Activated naive CD4-positive, alpha-beta T cell treated with anti-CD3 and anti-CD28 coated beads for 36 hours (primary cell): ENCODE data around the gene GRK1. TPM values are rescaled to one million over a fixed set of nuclear protein-coding genes. Genes with fewer than 3 reads are reported as not detected.
A peak's percentile ranks its signal among the peaks of the same experiment; 100 is the strongest.
"Not testable (repeated sequence)": the region's sequence is repeated elsewhere in the genome, so short reads cannot be mapped to it uniquely, and the experiment has no call there.

ENCODE experiments used
- CTCF ChIA-PET: fragments of 350-600 bp; sonication (Branson Sonifier 250); formaldehyde crosslinking; loops from one replicate; lab custom pipeline; 2021; ENCODE audit warnings: antibody characterized with exemption; lab: Charles Lee
- DNase-seq: peaks from one replicate; pipeline ENCODE4 v3.0.0-alpha.2; 2020
- H3K27ac Mint-ChIP-seq: one replicate; pipeline ENCODE4 v1.8.0; 2021; ENCODE audit warnings: mild to moderate bottlenecking, mixed read lengths
- H3K27me3 Mint-ChIP-seq: one replicate; pipeline ENCODE4 v1.8.0; 2021; ENCODE audit warnings: low read depth, mixed read lengths
- H3K36me3 Mint-ChIP-seq: one replicate; pipeline ENCODE4 v1.8.0; 2021; ENCODE audit warnings: low read depth, mixed read lengths
- H3K4me1 Mint-ChIP-seq: one replicate; pipeline ENCODE4 v1.8.0; 2021; ENCODE audit warnings: low read depth, mixed read lengths
- H3K4me3 Mint-ChIP-seq: one replicate; pipeline ENCODE4 v1.8.0; 2021; ENCODE audit warnings: mild to moderate bottlenecking, moderate library complexity, mixed read lengths
- H3K9me3 Mint-ChIP-seq: one replicate; pipeline ENCODE4 v1.8.0; 2021; ENCODE audit warnings: mixed read lengths
- intact Hi-C: fragments of 100-400 bp; cut with micrococcal nuclease; formaldehyde crosslinking; loops from one replicate; pipeline ENCODE4 v1.15.1; 2023
- total RNA-seq, 2 experiments: library from RNA; stranded (reverse); gene quantifications; one replicate each; pipeline ENCODE4 v1.2.3, GENCODE V29; 2021

GRK1 gene
- total RNA-seq, 2 experiments from 2014 or later: 0.10 TPM; not detected in 1

DNA sequence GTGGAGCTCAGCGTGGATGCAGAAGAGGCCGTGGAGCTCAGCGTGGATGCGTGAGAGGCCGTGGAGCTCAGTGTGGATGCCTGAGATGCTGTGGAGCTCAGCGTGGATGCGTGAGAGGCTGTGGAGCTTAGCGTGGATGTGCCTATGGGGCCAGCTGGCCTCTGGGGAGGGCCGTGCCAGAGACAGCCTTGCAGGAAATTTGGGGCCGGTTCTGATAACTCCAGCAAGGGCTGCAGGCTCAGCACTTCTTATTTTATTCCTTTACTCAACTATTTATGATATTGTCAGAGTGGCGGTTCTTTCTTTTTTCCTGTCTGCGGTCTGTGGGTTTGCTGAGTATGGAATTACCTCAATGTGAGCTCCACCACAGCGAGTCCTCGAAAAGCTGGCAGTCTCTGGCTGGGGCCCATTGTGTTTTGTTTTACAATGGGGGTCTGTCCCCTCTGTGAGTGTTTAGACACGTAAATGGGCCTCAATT lies 74.2 kb downstream of the GRK1 start:
- peaks cover 29% of the 10 kb centered on the region for H3K4me1 Mint-ChIP-seq
- intact Hi-C loops: no loop called here
- H3K27ac Mint-ChIP-seq: no peak overlapping the region
- H3K9me3 Mint-ChIP-seq: no peaks in the 10 kb centered on the region
- CTCF ChIA-PET: interaction anchor here (0.6 to 1.3 kb wide), 7 partner anchors 9 to 553 kb away, joined by 3 to 5 read pairs (median 3); no protein-coding TSS in a partner anchor
- H3K27me3 Mint-ChIP-seq: peaks cover 29% of the 10 kb centered on the region
- H3K36me3 Mint-ChIP-seq: no peaks in the 10 kb centered on the region
- no peak overlapping the region for H3K4me3 Mint-ChIP-seq
- DNase-seq: peak; percentile 37

DNA sequence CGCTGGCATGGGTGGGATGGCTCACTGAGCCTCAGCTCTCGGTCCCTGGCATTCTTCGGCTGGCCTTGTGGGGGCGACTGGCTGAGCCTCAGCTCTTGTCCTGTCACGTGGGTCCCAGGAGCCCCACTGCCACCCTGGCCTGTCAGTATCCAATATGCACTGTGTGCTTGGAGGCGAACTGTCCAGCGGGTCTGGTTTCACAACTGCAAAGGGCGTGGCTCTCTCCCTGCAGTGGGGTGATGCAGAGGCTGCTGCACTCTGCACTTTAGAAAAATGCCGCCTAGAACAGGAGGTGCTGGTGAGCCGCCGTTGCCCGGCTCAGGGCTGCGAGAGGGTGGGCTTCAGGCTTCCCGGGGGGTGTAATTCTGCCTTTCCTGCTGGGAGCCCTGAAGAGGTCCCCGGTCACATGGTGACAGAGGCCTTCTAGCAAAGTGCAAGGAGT lies 75.0 kb downstream of the GRK1 start:
- H3K4me3 Mint-ChIP-seq: no peak overlapping the region
- H3K36me3 Mint-ChIP-seq: no peaks in the 10 kb centered on the region
- no peak overlapping the region for H3K27ac Mint-ChIP-seq
- H3K4me1 Mint-ChIP-seq: peaks cover 29% of the 10 kb centered on the region
- peak; percentile 44 for DNase-seq
- CTCF ChIA-PET: interaction anchor here (0.8 to 1.3 kb wide), 3 partner anchors 8 to 129 kb away, joined by 3 read pairs; no protein-coding TSS in a partner anchor
- H3K27me3 Mint-ChIP-seq: peaks cover 29% of the 10 kb centered on the region
- intact Hi-C loops: no loop called here
- no peaks in the 10 kb centered on the region for H3K9me3 Mint-ChIP-seq

DNA sequence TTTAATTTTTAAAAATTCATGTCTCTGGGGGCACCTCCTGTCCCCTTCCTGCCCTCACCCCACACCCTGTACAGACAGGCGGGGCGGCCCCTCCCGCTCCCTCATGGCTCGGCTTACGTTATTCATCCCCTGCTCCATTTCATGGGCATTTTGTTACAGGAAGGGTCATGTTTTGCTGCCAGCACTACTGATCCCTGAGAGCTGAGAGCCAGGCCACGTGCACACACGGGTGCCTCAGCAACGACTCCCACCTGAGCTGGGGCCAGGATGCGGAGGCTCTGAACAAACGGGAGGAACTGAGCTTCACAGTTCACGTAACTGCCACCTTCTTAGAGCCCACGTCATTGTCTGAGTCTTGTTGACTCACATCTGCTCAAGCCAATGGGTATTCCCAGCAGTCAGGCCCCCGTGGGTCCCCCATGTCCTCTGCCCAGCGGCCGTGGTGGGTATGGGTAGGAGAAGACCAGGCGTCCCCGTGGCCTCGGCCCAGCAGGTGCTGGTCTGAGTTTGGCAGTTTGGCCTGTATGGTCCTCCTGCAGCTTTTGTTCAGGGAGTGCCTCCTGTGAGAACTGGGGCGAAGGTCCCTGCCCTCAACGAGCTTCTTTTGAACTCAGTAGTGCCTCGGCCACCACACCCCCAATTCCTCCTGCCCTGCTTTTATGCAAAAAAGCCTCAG lies 75.6 kb downstream of the GRK1 start:
- Mint-ChIP-seq H3K27me3 (peaks cover 29% of the 10 kb centered on the region), H3K4me1 (peaks cover 29% of the 10 kb centered on the region), H3K36me3 (no peaks in the 10 kb centered on the region), H3K4me3 (no peak overlapping the region), H3K27ac (no peak overlapping the region), H3K9me3 (no peaks in the 10 kb centered on the region)
- intact Hi-C loops: no loop called here
- peak; percentile 45 for DNase-seq
- CTCF ChIA-PET: interaction anchor here (0.9 kb wide), 1 partner anchor 7 kb away, joined by 3 read pairs; no protein-coding TSS in a partner anchor

DNA sequence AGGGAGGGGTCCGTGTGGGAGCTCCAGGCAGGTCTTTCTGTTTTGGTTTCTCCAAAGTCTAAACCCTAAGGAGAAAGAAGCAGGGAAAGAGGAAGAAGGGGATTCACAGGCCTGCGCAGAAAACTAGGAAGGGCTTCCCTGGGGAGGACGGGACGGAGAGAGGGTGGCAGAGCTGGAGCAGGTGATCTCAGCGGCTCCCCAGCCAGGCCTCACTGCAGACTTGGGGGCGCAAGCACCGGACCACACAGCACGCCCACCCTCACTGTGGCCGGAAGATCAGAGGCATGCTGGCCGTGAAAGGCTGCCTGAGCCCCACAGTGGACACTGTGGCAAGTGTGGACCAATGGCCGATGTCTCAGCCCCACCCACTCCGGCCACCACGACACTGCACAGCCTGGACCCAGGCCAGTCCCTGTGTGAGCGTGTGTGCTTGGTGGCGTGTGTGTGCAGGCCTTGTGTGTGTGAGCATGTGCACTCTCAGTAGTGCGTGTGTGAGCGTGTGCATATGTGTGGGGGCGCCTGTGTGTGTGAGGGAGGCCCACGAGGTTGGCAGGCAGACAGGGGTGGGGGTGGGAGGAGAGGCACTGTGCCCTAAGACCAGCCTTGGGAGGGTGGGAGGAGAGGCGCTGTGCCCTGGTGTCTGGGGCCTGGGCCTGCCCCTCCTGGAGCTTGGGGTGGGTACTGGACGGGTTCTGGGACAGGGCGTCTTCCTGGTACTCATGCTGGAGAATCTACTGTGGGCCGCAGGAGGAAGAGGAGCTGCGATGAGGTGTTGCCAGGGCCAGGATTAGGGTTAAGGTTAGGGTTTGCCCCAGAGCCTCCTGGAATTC lies 76.6 kb downstream of the GRK1 start:
- intact Hi-C loops: no loop called here

DNA sequence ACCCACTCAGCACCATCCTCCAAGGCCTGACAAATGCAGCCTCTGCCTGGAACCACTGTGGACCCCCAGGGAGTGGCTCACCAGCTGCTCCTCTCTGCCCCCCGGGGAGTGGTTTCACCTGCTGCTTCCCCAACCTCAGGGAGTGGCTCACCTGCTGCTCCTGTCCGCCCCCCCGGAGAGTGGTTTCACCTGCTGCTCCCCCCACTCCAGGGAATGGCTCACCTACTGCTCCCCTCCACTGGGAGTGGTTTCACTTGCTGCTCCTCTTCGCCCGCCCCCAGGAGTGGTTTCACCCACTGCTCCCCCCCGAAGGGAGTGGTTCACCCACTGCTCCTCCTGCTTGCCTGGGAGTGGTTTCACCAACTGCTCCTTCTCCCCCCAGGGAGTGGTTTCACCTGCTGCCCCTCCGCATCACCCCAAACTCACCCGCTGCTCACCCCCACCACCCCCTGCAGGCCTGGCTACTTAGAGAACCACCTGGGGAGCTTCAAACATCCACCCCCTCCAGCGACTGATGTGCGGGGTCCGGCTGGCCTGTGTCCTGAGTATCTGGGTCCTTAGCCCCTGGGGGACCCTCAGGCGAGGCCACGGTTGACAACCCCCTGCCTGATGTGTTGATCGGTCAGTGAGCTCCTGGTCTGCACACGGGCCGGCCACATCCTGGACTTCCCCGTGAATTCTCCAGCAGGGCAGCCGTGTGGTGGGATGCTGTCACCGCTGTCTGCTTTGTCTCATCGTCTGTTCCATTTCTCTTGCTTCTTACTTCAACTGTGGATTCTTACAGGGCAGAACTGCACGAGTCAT lies 77.4 kb downstream of the GRK1 start:
- Mint-ChIP-seq H3K4me3 (no peak overlapping the region), H3K4me1 (peaks cover 29% of the 10 kb centered on the region), H3K36me3 (no peaks in the 10 kb centered on the region), H3K27me3 (peaks cover 29% of the 10 kb centered on the region), H3K27ac (no peak overlapping the region), H3K9me3 (no peaks in the 10 kb centered on the region)
- no peak for DNase-seq
- CTCF ChIA-PET: interaction anchor here (0.7 kb wide), 1 partner anchor 103 kb away, joined by 3 read pairs; no protein-coding TSS in a partner anchor
- intact Hi-C loops: no loop called here

More for the DNA sequence above, 76.6 kb downstream of the GRK1 start:
- DNase-seq: no peak
- Mint-ChIP-seq H3K36me3 (no peaks in the 10 kb centered on the region), H3K27ac (no peak overlapping the region), H3K9me3 (no peaks in the 10 kb centered on the region), H3K4me3 (no peak overlapping the region), H3K4me1 (peaks cover 29% of the 10 kb centered on the region), H3K27me3 (peaks cover 29% of the 10 kb centered on the region)
- CTCF ChIA-PET: interaction anchor here (0.7 kb wide), 1 partner anchor 103 kb away, joined by 3 read pairs; no protein-coding TSS in a partner anchor

DNA sequence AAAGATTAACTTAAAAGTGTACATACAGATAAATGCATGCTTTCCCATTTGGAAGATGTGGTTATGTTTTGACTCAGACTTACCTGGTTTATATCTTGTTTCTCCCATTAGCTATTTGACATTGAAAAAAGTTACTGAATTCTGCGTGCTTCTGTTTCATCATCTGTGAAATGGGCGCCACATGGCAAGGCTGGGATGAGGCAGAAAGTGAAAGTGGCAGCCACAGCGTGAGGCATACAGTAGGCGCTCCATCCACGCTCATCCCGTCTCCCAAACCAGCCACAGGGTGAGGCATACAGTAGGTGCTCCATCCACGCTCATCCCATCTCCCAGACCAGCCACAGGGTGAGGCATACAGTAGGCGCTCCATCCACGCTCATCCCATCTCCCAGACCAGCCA lies 78.0 kb downstream of the GRK1 start:
- Mint-ChIP-seq H3K36me3 (no peaks in the 10 kb centered on the region), H3K27ac (no peak overlapping the region), H3K9me3 (no peaks in the 10 kb centered on the region), H3K27me3 (peaks cover 27% of the 10 kb centered on the region), H3K4me3 (no peak overlapping the region), H3K4me1 (peaks cover 29% of the 10 kb centered on the region)
- intact Hi-C loops: no loop called here
- CTCF ChIA-PET: no interaction called here
- no peak for DNase-seq

DNA sequence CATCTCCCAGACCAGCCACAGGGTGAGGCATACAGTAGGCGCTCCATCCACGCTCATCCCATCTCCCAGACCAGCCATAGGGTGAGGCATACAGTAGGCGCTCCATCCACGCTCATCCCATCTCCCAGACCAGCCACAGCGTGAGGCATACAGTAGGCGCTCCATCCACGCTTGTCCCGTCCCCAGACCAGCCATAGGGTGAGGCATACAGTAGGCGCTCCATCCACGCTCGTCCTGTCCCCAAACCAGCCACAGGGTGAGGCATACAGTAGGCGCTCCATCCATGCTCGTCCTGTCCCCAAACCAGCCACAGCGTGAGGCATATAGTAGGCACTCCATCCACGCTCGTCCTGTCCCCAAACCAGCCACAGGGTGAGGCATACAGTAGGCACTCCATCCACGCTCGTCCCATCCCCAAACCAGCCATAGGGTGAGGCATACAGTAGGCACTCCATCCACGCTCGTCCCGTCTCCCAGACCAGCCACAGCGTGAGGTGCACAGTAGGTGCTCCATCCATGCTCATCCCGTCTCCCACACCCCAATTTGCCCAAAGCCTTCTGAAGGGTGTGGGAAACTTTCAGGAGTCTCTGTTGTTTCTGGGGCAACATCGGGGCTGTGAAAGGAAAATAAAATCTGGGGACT lies 78.6 kb downstream of the GRK1 start:
- H3K4me1 Mint-ChIP-seq: peaks cover 26% of the 10 kb centered on the region
- DNase-seq, H3K4me3 Mint-ChIP-seq, H3K9me3 Mint-ChIP-seq, intact Hi-C loops, H3K36me3 Mint-ChIP-seq, H3K27ac Mint-ChIP-seq, CTCF ChIA-PET: not testable (repeated sequence)
- peaks cover 24% of the 10 kb centered on the region for H3K27me3 Mint-ChIP-seq

DNA sequence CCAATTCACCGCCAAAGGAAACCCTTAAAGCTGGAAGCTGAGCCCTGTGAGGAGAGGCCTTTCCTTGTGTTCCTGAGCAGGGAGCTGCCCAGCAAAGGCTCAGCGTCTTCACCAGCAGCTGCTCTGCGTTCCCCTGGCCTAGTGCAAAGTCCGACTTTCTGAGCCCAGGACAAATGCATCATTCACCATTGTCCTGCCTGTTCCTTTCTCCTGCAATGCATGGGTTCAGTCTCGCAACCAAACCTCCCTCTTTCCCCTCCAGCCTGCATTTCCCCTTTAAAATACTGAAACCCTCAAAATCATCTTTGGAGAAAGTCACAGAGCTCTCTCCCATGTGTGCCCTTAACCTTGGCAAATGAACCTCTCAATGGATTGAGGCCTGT lies 79.1 kb downstream of the GRK1 start:
- H3K36me3 Mint-ChIP-seq: no peaks in the 10 kb centered on the region
- H3K4me3 Mint-ChIP-seq: no peak overlapping the region
- H3K27ac Mint-ChIP-seq: no peak overlapping the region
- H3K27me3 Mint-ChIP-seq: peaks cover 19% of the 10 kb centered on the region
- DNase-seq: no peak
- H3K4me1 Mint-ChIP-seq: peaks cover 21% of the 10 kb centered on the region
- H3K9me3 Mint-ChIP-seq: peaks cover 7% of the 10 kb centered on the region
- CTCF ChIA-PET: no interaction called here
- intact Hi-C loops: no loop called here

DNA sequence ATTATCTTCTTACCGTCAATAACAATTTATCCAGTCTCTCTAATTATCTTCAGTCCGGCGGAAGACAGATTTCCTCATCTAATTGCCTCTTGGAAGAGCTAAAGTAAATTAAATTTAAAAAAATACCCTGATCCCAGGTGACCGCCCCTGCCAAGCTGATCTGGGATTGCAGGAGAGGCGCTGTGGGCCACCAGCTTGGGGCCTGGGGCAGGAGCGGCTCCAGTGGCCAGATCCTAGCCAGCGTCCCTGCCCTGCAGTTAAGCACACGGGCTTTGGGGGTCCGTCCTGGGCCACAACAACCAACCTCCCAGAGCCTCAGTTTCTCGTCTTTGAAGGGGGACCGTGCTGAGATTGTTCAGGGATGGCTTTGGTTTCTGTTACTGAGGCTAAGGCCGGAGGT lies 79.7 kb downstream of the GRK1 start:
- CTCF ChIA-PET: no interaction called here
- intact Hi-C loops: no loop called here
- H3K4me3 Mint-ChIP-seq: no peak overlapping the region
- H3K27ac Mint-ChIP-seq: no peak overlapping the region
- H3K36me3 Mint-ChIP-seq: no peaks in the 10 kb centered on the region
- H3K4me1 Mint-ChIP-seq: peaks cover 16% of the 10 kb centered on the region
- DNase-seq: no peak
- H3K9me3 Mint-ChIP-seq: peaks cover 8% of the 10 kb centered on the region
- peaks cover 15% of the 10 kb centered on the region for H3K27me3 Mint-ChIP-seq

DNA sequence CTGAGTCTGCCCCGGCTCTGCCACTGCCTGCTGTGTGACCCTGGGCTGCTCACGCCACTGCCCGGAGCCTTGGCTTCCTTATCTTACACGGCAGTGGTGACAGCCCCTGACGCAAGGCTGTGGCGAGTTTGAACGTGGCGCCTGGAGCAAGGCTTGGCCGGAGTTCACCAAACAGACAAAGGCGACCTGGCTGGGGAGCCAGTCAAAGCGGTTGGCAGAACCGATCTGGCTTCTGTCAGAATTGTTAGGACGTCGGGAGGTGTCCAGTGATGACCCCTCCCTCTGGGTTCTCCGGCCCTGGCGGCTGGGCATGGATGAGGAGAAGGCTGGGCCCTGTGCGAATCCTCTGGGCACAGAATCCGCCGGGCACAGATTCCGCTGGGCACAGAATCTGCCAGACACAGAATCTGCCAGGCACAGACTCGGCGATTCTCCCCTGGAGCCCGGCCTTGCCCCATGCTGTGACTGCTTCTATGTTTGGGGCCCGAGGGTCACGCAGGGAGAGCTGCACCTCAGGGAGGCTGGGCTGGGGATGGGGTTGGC lies 80.3 kb downstream of the GRK1 start:
- no peaks in the 10 kb centered on the region for H3K36me3 Mint-ChIP-seq
- CTCF ChIA-PET: no interaction called here
- H3K27ac Mint-ChIP-seq: no peak overlapping the region
- peaks cover 9% of the 10 kb centered on the region for H3K4me1 Mint-ChIP-seq
- no peak for DNase-seq
- intact Hi-C loops: no loop called here
- peaks cover 8% of the 10 kb centered on the region for H3K9me3 Mint-ChIP-seq
- H3K4me3 Mint-ChIP-seq: no peak overlapping the region
- peaks cover 10% of the 10 kb centered on the region for H3K27me3 Mint-ChIP-seq

DNA sequence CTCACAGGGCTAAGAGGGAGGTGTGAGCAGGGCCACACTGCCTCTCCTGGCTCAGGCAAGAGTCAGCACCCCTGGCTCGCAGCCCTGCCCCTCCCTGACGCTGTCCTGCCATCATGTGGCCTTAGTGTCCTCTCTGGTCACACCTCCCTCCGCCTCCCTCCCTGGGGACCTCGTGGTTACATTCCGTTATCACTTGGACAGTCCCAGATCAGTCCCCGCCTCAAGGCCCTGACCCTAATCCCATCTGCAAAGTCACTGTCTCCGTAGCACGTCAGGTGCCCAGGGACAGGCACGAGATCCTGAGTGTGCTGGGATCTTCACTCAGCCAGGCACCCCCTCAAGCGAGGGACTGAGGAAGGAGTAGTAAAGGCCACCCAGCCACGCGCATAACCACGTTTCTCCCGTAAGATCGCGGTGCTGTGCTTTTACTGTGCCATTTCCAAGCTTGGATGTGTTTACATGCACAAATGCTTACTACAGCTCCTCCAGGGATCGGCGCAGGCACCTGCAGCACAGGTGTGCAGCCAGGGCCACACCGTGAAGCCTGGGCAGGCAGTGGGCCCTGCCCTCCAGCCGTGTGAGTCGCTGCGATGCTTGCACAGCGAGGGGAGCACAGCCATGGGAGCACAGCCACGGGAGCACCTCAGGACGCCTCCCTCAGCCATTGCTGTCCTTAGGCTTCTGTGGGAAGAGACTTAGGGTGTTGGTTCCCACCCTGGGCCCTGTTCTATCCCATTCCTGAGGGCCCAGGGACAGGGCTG lies 81.3 kb downstream of the GRK1 start:
- H3K36me3 Mint-ChIP-seq: no peaks in the 10 kb centered on the region
- H3K9me3 Mint-ChIP-seq: peaks cover 8% of the 10 kb centered on the region
- H3K4me1 Mint-ChIP-seq: no peaks in the 10 kb centered on the region
- no peak overlapping the region for H3K4me3 Mint-ChIP-seq
- intact Hi-C loops: no loop called here
- DNase-seq: no peak
- H3K27me3 Mint-ChIP-seq: peaks cover 5% of the 10 kb centered on the region
- CTCF ChIA-PET: no interaction called here
- no peak overlapping the region for H3K27ac Mint-ChIP-seq
